Chondrocyte (in vitro differentiated cells): ENCODE data around the gene TRIM54. TPM values are rescaled to one million over a fixed set of nuclear protein-coding genes. Genes with fewer than 3 reads are reported as not detected.

Source experiments
- DNase-seq: peaks from one replicate; pipeline ENCODE4 v3.0.0; 2021; ENCODE audit warnings: mixed read lengths, low spot score
- H3K27ac Mint-ChIP-seq: one replicate; pipeline ENCODE4 v1.8.0; 2021; ENCODE audit warnings: mild to moderate bottlenecking, moderate library complexity, mixed read lengths; ENCODE audit not compliant: unreplicated experiment
- H3K27me3 Mint-ChIP-seq: 2 replicates; pipeline ENCODE4 v1.8.0; 2021; ENCODE audit warnings: low read depth, mixed read lengths
- H3K36me3 Mint-ChIP-seq: 2 replicates; pipeline ENCODE4 v1.8.0; 2021; ENCODE audit warnings: low read depth, mixed read lengths
- H3K4me1 Mint-ChIP-seq: 2 replicates; pipeline ENCODE4 v1.8.0; 2021; ENCODE audit warnings: low read depth, mild to moderate bottlenecking, mixed read lengths
- H3K4me3 Mint-ChIP-seq: one replicate; pipeline ENCODE4 v1.8.0; 2021; ENCODE audit warnings: mild to moderate bottlenecking, moderate library complexity, mixed read lengths; ENCODE audit not compliant: unreplicated experiment
- H3K9me3 Mint-ChIP-seq: 2 replicates; pipeline ENCODE4 v1.8.0; 2021; ENCODE audit warnings: low read depth, mixed read lengths
- total RNA-seq: library from RNA; stranded (reverse); gene quantifications from 3 replicates; pipeline ENCODE4 v1.2.1, GENCODE V29; 2021
- TF ChIP-seq, protein P1 (sequence below): fragments of 200-600 bp; sonication (generic); IDR thresholded peaks from 2 replicates; pipeline ENCODE4 v1.5.0; 2021; ENCODE audit warnings: antibody characterized with exemption, mild to moderate bottlenecking, moderate library complexity

The TRIM54 gene
- total RNA-seq, 1 donor from 2014 or later, result not detected

DNA sequence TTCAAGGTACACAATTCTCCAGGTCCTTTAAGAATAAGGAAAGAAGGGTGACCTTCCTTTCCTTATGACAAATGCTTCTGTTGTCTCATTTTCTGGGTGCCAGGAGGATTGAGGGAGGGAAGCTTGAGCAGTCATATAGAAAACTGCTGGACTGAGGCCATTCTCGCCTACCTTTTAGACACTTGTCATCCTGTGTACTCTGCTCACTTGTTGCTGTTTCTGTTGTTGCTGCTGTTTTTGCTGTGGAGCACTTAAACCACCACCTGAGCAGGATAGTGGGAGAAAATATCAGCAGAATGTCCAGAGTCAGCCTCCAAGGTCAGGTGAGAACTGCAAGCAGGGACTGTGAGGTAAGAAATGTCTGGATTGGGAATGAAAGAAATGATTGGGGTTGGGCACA, 4.2 kb upstream of the TRIM54 start:
- no peak for DNase-seq
- no peak overlapping the region for H3K27ac Mint-ChIP-seq
- no peak overlapping the region for H3K4me3 Mint-ChIP-seq
- no peaks in the 10 kb centered on the region for H3K36me3 Mint-ChIP-seq
- peaks cover 25% of the 10 kb centered on the region for H3K4me1 Mint-ChIP-seq
- H3K27me3 Mint-ChIP-seq, result peaks cover 28% of the 10 kb centered on the region
- H3K9me3 Mint-ChIP-seq, result no peaks in the 10 kb centered on the region
- TF ChIP-seq, protein P1, sequence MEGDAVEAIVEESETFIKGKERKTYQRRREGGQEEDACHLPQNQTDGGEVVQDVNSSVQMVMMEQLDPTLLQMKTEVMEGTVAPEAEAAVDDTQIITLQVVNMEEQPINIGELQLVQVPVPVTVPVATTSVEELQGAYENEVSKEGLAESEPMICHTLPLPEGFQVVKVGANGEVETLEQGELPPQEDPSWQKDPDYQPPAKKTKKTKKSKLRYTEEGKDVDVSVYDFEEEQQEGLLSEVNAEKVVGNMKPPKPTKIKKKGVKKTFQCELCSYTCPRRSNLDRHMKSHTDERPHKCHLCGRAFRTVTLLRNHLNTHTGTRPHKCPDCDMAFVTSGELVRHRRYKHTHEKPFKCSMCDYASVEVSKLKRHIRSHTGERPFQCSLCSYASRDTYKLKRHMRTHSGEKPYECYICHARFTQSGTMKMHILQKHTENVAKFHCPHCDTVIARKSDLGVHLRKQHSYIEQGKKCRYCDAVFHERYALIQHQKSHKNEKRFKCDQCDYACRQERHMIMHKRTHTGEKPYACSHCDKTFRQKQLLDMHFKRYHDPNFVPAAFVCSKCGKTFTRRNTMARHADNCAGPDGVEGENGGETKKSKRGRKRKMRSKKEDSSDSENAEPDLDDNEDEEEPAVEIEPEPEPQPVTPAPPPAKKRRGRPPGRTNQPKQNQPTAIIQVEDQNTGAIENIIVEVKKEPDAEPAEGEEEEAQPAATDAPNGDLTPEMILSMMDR, result no peak

DNA sequence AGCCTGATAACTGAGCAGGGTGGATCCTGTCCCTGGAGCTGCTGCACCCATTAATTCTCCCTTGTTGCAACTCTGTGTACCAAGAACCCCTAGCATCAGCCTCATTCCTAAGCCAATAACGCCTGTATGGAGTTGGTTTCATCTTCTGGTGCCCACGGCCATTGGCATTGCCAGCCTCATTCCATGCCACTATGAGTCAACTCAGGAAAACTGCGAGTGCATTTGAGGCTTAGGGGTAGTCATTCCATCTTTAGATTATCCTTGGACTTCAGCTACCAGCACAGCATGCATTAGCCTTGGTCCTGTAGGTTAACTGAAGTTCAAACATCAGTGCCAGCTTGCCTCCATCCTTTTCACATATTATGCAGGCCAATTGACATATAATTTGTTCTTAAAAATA, 1.4 kb upstream of the TRIM54 start:
- Mint-ChIP-seq H3K36me3 (no peaks in the 10 kb centered on the region), H3K9me3 (no peaks in the 10 kb centered on the region), H3K27me3 (peaks cover 29% of the 10 kb centered on the region), H3K4me1 (peaks cover 28% of the 10 kb centered on the region), H3K27ac (no peak overlapping the region), H3K4me3 (no peak overlapping the region)
- TF ChIP-seq, protein P1, result no peak
- DNase-seq, result no peak

DNA sequence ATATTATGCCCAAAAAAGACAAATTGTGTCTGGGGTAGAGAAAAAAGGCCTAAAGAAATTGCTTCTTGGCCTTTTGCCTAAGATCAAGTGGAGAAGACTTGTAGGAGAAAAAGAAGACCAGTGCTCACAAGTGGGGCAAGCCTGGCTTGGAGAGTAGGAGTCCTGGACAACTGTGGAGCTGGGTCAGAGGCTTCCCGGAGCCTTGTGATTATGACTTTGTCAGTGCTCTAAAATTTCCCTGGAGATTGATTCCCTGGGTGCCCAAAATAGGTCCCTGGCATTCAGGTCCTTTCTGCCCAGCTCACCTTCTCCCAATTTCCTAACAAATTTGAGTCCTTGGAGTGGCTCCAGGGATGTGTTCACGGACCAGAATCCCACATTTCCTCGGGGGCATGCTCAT, 787 bp upstream of the TRIM54 start:
- Mint-ChIP-seq H3K4me1 (peaks cover 28% of the 10 kb centered on the region), H3K27me3 (peaks cover 30% of the 10 kb centered on the region), H3K9me3 (no peaks in the 10 kb centered on the region), H3K27ac (no peak overlapping the region), H3K36me3 (no peaks in the 10 kb centered on the region), H3K4me3 (no peak overlapping the region)
- TF ChIP-seq, protein P1, result no peak
- DNase-seq, result no peak

DNA sequence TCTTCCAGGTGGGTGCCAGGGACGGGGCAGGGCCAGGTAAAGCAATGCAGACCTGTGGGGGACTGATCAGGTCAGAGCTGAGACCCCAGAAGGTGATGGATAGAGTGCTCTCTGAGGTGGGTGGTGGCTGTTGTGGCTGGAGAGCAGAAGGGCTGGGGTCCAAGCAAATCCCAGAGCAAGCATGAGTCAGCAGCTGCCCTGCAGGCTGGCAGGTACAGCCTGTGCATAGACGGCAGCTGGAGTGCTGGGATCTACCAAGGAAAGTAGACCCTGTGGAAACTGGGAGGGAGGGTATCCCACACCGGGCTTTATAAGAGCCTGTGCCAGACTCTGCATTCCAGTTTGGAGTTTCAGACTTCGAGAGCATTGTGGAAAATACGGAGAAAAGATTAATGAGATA, 663 bp downstream of the TRIM54 start:
- Mint-ChIP-seq H3K27ac (no peak overlapping the region), H3K4me3 (no peak overlapping the region), H3K9me3 (no peaks in the 10 kb centered on the region), H3K4me1 (peaks cover 28% of the 10 kb centered on the region), H3K27me3 (peaks cover 35% of the 10 kb centered on the region), H3K36me3 (no peaks in the 10 kb centered on the region)
- TF ChIP-seq, protein P1, result no peak
- DNase-seq, result no peak

DNA sequence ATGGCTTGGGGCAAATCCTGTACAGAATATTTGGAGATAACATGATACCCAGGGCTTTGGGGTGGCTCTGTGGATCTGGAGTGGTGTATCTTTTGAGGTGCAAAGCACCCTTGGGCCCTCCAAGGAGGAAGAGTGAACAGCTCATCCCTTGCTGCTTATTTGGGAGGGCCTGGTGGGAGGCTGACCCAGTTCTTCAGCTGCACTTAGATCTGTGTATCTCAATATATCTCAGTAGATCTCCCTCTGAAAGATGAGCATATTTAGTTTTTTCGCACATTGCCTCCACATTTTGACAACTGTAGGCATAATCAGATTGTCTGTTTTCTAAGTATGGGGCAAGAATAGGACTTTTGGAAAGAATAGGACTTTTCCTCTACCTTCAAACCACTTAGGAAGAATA, 2.8 kb downstream of the TRIM54 start:
- H3K9me3 Mint-ChIP-seq, result no peaks in the 10 kb centered on the region
- H3K27me3 Mint-ChIP-seq, result peaks cover 33% of the 10 kb centered on the region
- TF ChIP-seq, protein P1, result no peak
- H3K36me3 Mint-ChIP-seq, result no peaks in the 10 kb centered on the region
- no peak for DNase-seq
- H3K4me1 Mint-ChIP-seq, result peaks cover 24% of the 10 kb centered on the region
- no peak overlapping the region for H3K27ac Mint-ChIP-seq
- no peak overlapping the region for H3K4me3 Mint-ChIP-seq
